ENCODE results near the gene CNNM3. TPM values are rescaled to one million over a fixed set of nuclear protein-coding genes. Genes with fewer than 3 reads are reported as not detected.
A peak's percentile ranks its signal among the peaks of the same experiment; 100 is the strongest.

CNNM3 gene
- total RNA-seq, 1 donor from 2014 or later, result 27.5 TPM

- TF ChIP-seq CTCF (IDR thresholded peaks at IDR 0.05; ENCODE audit: unreplicated experiment), result no peak
- Mint-ChIP-seq H3K36me3 (peaks cover 6% of the 10 kb centered on the region), H3K27ac (no peak overlapping the region), H3K4me1 (peaks cover 74% of the 10 kb centered on the region), H3K4me3 (no peak overlapping the region), H3K9me3 (no peaks in the 10 kb centered on the region), H3K27me3 (ENCODE audit: low read depth) (no peaks in the 10 kb centered on the region)
- no peak for DNase-seq (ENCODE audit: low spot score in 2 of 2, unreplicated experiment in 2 of 2)
Measured at GRCh38 chr2:96819876-96820511, 3.9 kb downstream of the CNNM3 start.

GRCh38 chr2:96821113-96821675, 5.1 kb downstream of the CNNM3 start:
- no peak for TF ChIP-seq CTCF (IDR thresholded peaks at IDR 0.05; ENCODE audit: unreplicated experiment)
- H3K4me1 Mint-ChIP-seq, result peaks cover 67% of the 10 kb centered on the region
- peak overlapping the region; percentile 1 for H3K27ac Mint-ChIP-seq
- H3K4me3 Mint-ChIP-seq, result no peak overlapping the region
- H3K27me3 Mint-ChIP-seq (ENCODE audit: low read depth), result no peaks in the 10 kb centered on the region
- H3K36me3 Mint-ChIP-seq, result peaks cover 6% of the 10 kb centered on the region
- no peak for DNase-seq (ENCODE audit: low spot score in 2 of 2, unreplicated experiment in 2 of 2)
- H3K9me3 Mint-ChIP-seq, result no peaks in the 10 kb centered on the region

- no peak for DNase-seq (ENCODE audit: low spot score in 2 of 2, unreplicated experiment in 2 of 2)
- peaks cover 6% of the 10 kb centered on the region for H3K36me3 Mint-ChIP-seq
- H3K27me3 Mint-ChIP-seq (ENCODE audit: low read depth), result no peaks in the 10 kb centered on the region
- H3K27ac Mint-ChIP-seq, result peak overlapping the region; percentile 86
- no peaks in the 10 kb centered on the region for H3K9me3 Mint-ChIP-seq
- TF ChIP-seq CTCF (IDR thresholded peaks at IDR 0.05; ENCODE audit: unreplicated experiment), result no peak
- peaks cover 59% of the 10 kb centered on the region for H3K4me1 Mint-ChIP-seq
- H3K4me3 Mint-ChIP-seq, result no peak overlapping the region
Measured at GRCh38 chr2:96822786-96823185, 6.7 kb downstream of the CNNM3 start.

GRCh38 chr2:96823198-96823597, 7.1 kb downstream of the CNNM3 start:
- H3K36me3 Mint-ChIP-seq, result peaks cover 10% of the 10 kb centered on the region
- peaks cover 55% of the 10 kb centered on the region for H3K4me1 Mint-ChIP-seq
- no peaks in the 10 kb centered on the region for H3K27me3 Mint-ChIP-seq (ENCODE audit: low read depth)
- H3K4me3 Mint-ChIP-seq, result no peak overlapping the region
- DNase-seq (ENCODE audit: low spot score in 2 of 2, unreplicated experiment in 2 of 2), result no peak
- H3K9me3 Mint-ChIP-seq, result no peaks in the 10 kb centered on the region
- no peak for TF ChIP-seq CTCF (IDR thresholded peaks at IDR 0.05; ENCODE audit: unreplicated experiment)
- peak overlapping the region; percentile 86 for H3K27ac Mint-ChIP-seq

- peaks cover 44% of the 10 kb centered on the region for H3K4me1 Mint-ChIP-seq
- no peaks in the 10 kb centered on the region for H3K9me3 Mint-ChIP-seq
- H3K36me3 Mint-ChIP-seq, result peaks cover 15% of the 10 kb centered on the region
- H3K4me3 Mint-ChIP-seq, result no peak overlapping the region
- no peaks in the 10 kb centered on the region for H3K27me3 Mint-ChIP-seq (ENCODE audit: low read depth)
- DNase-seq (ENCODE audit: low spot score in 2 of 2, unreplicated experiment in 2 of 2), result no peak
- TF ChIP-seq CTCF (IDR thresholded peaks at IDR 0.05; ENCODE audit: unreplicated experiment), result no peak
- peak overlapping the region; percentile 95 for H3K27ac Mint-ChIP-seq
Measured at GRCh38 chr2:96824079-96824870, 8.2 kb downstream of the CNNM3 start.

All from mesothelial cell of epicardium (in vitro differentiated cells).